Kidney (tissue), 14 donors: ENCODE measurements around the gene RHOT2. TPM values are rescaled to one million over a fixed set of nuclear protein-coding genes. Genes with fewer than 3 reads are reported as not detected.

Experiments
- DNase-seq, 5 donors: peaks; one replicate each; pipeline ENCODE4 v3.0.0-alpha.2; 2013 to 2020
- FAIRE-seq: peaks from 2 replicates; lab custom pipeline; 2012; peaks lifted over from hg19 to GRCh38; lab: Jason Lieb, UNC
- H3K27ac ChIP-seq, 2 donors: one replicate each; pipeline ENCODE4 v1.7.0; 2013; ENCODE audit warnings: low read depth in 2 of 2, low read length in 2 of 2, inconsistent platforms in 1 of 2
- H3K27me3 ChIP-seq: one replicate; pipeline ENCODE4 v1.7.1; 2013; ENCODE audit warnings: low read length, inconsistent platforms; ENCODE audit not compliant: control insufficient read depth, insufficient read depth
- H3K36me3 ChIP-seq, 3 donors: one replicate each; pipeline versions ENCODE4 v1.7.0 to v1.7.1; 2013; ENCODE audit warnings: low read length in 3 of 3, control low read depth in 1 of 3, inconsistent platforms in 1 of 3; ENCODE audit not compliant: insufficient read depth in 3 of 3, control insufficient read depth in 2 of 3
- H3K4me1 ChIP-seq, 3 donors: one replicate each; pipeline versions ENCODE4 v1.7.0 to v1.7.1; 2013; ENCODE audit warnings: low read length in 3 of 3, inconsistent platforms in 1 of 3, low read depth in 1 of 3; ENCODE audit not compliant: control insufficient read depth in 2 of 3, insufficient read depth in 2 of 3
- H3K4me3 ChIP-seq, 3 donors: one replicate each; pipeline versions ENCODE4 v1.7.0 to v1.8.1; 2013; ENCODE audit warnings: low read length in 3 of 3, control low read depth in 1 of 3, inconsistent platforms in 1 of 3
- H3K9ac ChIP-seq, 3 donors: one replicate each; pipeline versions ENCODE4 v1.7.0 to v1.7.1; 2013; ENCODE audit warnings: low read length in 3 of 3, control low read depth in 1 of 3, inconsistent platforms in 1 of 3
- H3K9me3 ChIP-seq, 3 donors: one replicate each; pipeline versions ENCODE4 v1.7.0 to v1.7.1; 2013; ENCODE audit warnings: low read length in 3 of 3, control low read depth in 1 of 3, inconsistent platforms in 1 of 3; ENCODE audit not compliant: control insufficient read depth in 2 of 3, insufficient read depth in 1 of 3
- CTCF ChIP-seq: IDR thresholded peaks from 3 replicates; pipeline ENCODE4 v1.5.1; 2012; ENCODE audit warnings: mild to moderate bottlenecking, moderate library complexity, borderline replicate concordance; ENCODE audit not compliant: insufficient read depth; ENCODE audit errors: extremely low read depth
- intact Hi-C: fragments of 100-400 bp; cut with DNase I; formaldehyde crosslinking; loops from one replicate; pipeline ENCODE4 v1.11.1; 2022
- polyA plus RNA-seq: library from polyadenylated mRNA; stranded (reverse); fragments of 350-450 nt; fragmentation: Illumina TruSeq; extraction: RNeasy Lipid Tissue Mini Kit (QIAGEN cat#74804); gene quantifications from one replicate; pipeline ENCODE4 v1.2.3, GENCODE V29; 2014; ENCODE audit warnings: low read depth, low replicate concordance; ENCODE audit not compliant: insufficient read depth
- total RNA-seq: library from RNA; stranded (reverse); fragmentation: NEBNext Ultra II Directional; extraction: Animal tissue kit (Norgen Biotek cat#: 25700); gene quantifications from one replicate; pipeline ENCODE4 v1.2.1, GENCODE V29; 2021
- donor health status: control.
- donor health status: control.
- donor health status: control.
- donor health status: control.
- donor health status: control.
- donor health status: DM: yes; HTN: yes; CAD: no.
- donor health status: Normal renal cell carcinoma (clear cell type).

The RHOT2 gene
- total and polyA plus RNA-seq, 2 donors from 2014 or later, result 90.5 to 117 TPM

- no peaks in the 10 kb centered on the region for H3K9me3 ChIP-seq
- H3K4me3 ChIP-seq, result peak overlapping the region in 1 of 3 donors; percentile 78
- TF ChIP-seq CTCF, result no peak
- H3K36me3 ChIP-seq, result no peaks in the 10 kb centered on the region
- DNase-seq (peak in 1 of 5 donors; percentile 70), FAIRE-seq (no peak)
- intact Hi-C loops, result no loop called here
- H3K9ac ChIP-seq, result no peak overlapping the region
- no peaks in the 10 kb centered on the region for H3K27me3 ChIP-seq
- no peak overlapping the region for H3K27ac ChIP-seq
- peaks cover 0 to 24% (median 4%) of the 10 kb centered on the region in 3 donors for H3K4me1 ChIP-seq
Measured at GRCh38 chr16:721765-722540, 54.0 kb downstream of the RHOT2 start.

- Histone ChIP-seq H3K4me3 (no peak overlapping the region), H3K9ac (no peak overlapping the region), H3K27me3 (no peaks in the 10 kb centered on the region), H3K4me1 (peaks cover 0 to 28% (median 4%) of the 10 kb centered on the region in 3 donors), H3K36me3 (no peaks in the 10 kb centered on the region), H3K27ac (no peak overlapping the region), H3K9me3 (no peaks in the 10 kb centered on the region)
- TF ChIP-seq CTCF, result no peak
- FAIRE-seq (no peak), DNase-seq (no peak)
- intact Hi-C loops, result no loop called here
Measured at GRCh38 chr16:722835-723633, 55.1 kb downstream of the RHOT2 start.

- no peak for FAIRE-seq
- Histone ChIP-seq H3K9ac (no peak overlapping the region), H3K27me3 (no peaks in the 10 kb centered on the region), H3K4me3 (no peak overlapping the region), H3K27ac (no peak overlapping the region), H3K9me3 (no peaks in the 10 kb centered on the region), H3K36me3 (no peaks in the 10 kb centered on the region), H3K4me1 (peaks cover 0 to 31% (median 4%) of the 10 kb centered on the region in 3 donors)
- DNase-seq, result no peak
- TF ChIP-seq CTCF, result no peak
- intact Hi-C loops, result no loop called here
Measured at GRCh38 chr16:723695-724094, 55.8 kb downstream of the RHOT2 start.

Other genes with a start within 250 kb of the RHOT2 start
- gene RAB11FIP3, start 242.5 kb upstream of the RHOT2 start, total RNA-seq, result 84.9 TPM
- 162 TPM for gene RAB11FIP3, start 242.5 kb upstream of the RHOT2 start, polyA plus RNA-seq
- 52.9 TPM for gene CAPN15, start 140.4 kb upstream of the RHOT2 start, total RNA-seq
- 17.9 TPM for gene CAPN15, start 140.4 kb upstream of the RHOT2 start, polyA plus RNA-seq
- gene PRR35, start 107.7 kb upstream of the RHOT2 start, total RNA-seq, result 1.8 TPM
- gene PRR35, start 107.7 kb upstream of the RHOT2 start, polyA plus RNA-seq, result 24.4 TPM
- gene NHLRC4, start 101.1 kb upstream of the RHOT2 start, total RNA-seq, result 3.3 TPM
- 17.4 TPM for gene NHLRC4, start 101.1 kb upstream of the RHOT2 start, polyA plus RNA-seq
- gene PIGQ, start 98.2 kb upstream of the RHOT2 start, total RNA-seq, result 92.9 TPM
- 118 TPM for gene PIGQ, start 98.2 kb upstream of the RHOT2 start, polyA plus RNA-seq
- gene RAB40C, start 78.1 kb upstream of the RHOT2 start, total RNA-seq, result 24.0 TPM
- gene RAB40C, start 78.1 kb upstream of the RHOT2 start, polyA plus RNA-seq, result 18.1 TPM
- gene WFIKKN1, start 37.1 kb upstream of the RHOT2 start, total RNA-seq, result 0.69 TPM
- gene WFIKKN1, start 37.1 kb upstream of the RHOT2 start, polyA plus RNA-seq, result 1.8 TPM
- gene METTL26, start 31.8 kb upstream of the RHOT2 start, total RNA-seq, result 44.2 TPM
- gene METTL26, start 31.8 kb upstream of the RHOT2 start, polyA plus RNA-seq, result 183 TPM
- gene MCRIP2, start 26.3 kb upstream of the RHOT2 start, total RNA-seq, result 36.9 TPM
- gene MCRIP2, start 26.3 kb upstream of the RHOT2 start, polyA plus RNA-seq, result 265 TPM
- 51.6 TPM for gene WDR90, start 18.8 kb upstream of the RHOT2 start, total RNA-seq
- 10.6 TPM for gene WDR90, start 18.8 kb upstream of the RHOT2 start, polyA plus RNA-seq
- 0.88 TPM for gene RHBDL1, start 7.5 kb downstream of the RHOT2 start, total RNA-seq
- gene RHBDL1, start 7.5 kb downstream of the RHOT2 start, polyA plus RNA-seq, result 9.7 TPM
- 92.9 TPM for gene STUB1, start 12.3 kb downstream of the RHOT2 start, total RNA-seq
- gene STUB1, start 12.3 kb downstream of the RHOT2 start, polyA plus RNA-seq, result 218 TPM
- gene JMJD8, start 16.2 kb downstream of the RHOT2 start, total RNA-seq, result 75.0 TPM
- 80.4 TPM for gene JMJD8, start 16.2 kb downstream of the RHOT2 start, polyA plus RNA-seq
- gene WDR24, start 22.3 kb downstream of the RHOT2 start, total RNA-seq, result 11.8 TPM
- 7.2 TPM for gene WDR24, start 22.3 kb downstream of the RHOT2 start, polyA plus RNA-seq
- gene FBXL16, start 37.7 kb downstream of the RHOT2 start, total RNA-seq, result 44.9 TPM
- gene FBXL16, start 37.7 kb downstream of the RHOT2 start, polyA plus RNA-seq, result 12.0 TPM
- 34.9 TPM for gene METRN, start 47.0 kb downstream of the RHOT2 start, total RNA-seq
- gene METRN, start 47.0 kb downstream of the RHOT2 start, polyA plus RNA-seq, result 114 TPM
- gene ANTKMT, start 53.0 kb downstream of the RHOT2 start, total RNA-seq, result 44.1 TPM
- 70.4 TPM for gene ANTKMT, start 53.0 kb downstream of the RHOT2 start, polyA plus RNA-seq
- 2.6 TPM for gene CCDC78, start 58.3 kb downstream of the RHOT2 start, total RNA-seq
- gene CCDC78, start 58.3 kb downstream of the RHOT2 start, polyA plus RNA-seq, result 1.3 TPM
- gene HAGHL, start 59.0 kb downstream of the RHOT2 start, total RNA-seq, result 7.5 TPM
- 18.0 TPM for gene HAGHL, start 59.0 kb downstream of the RHOT2 start, polyA plus RNA-seq
- 36.8 TPM for gene CIAO3, start 72.9 kb downstream of the RHOT2 start, total RNA-seq
- 37.7 TPM for gene CIAO3, start 72.9 kb downstream of the RHOT2 start, polyA plus RNA-seq
- 19.4 TPM for gene MSLN, start 92.6 kb downstream of the RHOT2 start, total RNA-seq
- gene MSLN, start 92.6 kb downstream of the RHOT2 start, polyA plus RNA-seq, result 3.7 TPM
- 16.9 TPM for gene RPUSD1, start 120.2 kb downstream of the RHOT2 start, total RNA-seq
- gene RPUSD1, start 120.2 kb downstream of the RHOT2 start, polyA plus RNA-seq, result 15.1 TPM
- 16.0 TPM for gene CHTF18, start 120.5 kb downstream of the RHOT2 start, total RNA-seq
- gene CHTF18, start 120.5 kb downstream of the RHOT2 start, polyA plus RNA-seq, result 4.2 TPM
- gene GNG13, start 132.6 kb downstream of the RHOT2 start, total RNA-seq, result not detected
- gene GNG13, start 132.6 kb downstream of the RHOT2 start, polyA plus RNA-seq, result not detected